ENCODE results near the gene RUNX1. TPM values are rescaled to one million over a fixed set of nuclear protein-coding genes. Genes with fewer than 3 reads are reported as not detected.
A peak's percentile ranks its signal among the peaks of the same experiment; 100 is the strongest.
"Not testable (repeated sequence)": the region's sequence is repeated elsewhere in the genome, so short reads cannot be mapped to it uniquely, and the experiment has no call there.

RUNX1 gene
- total RNA-seq, 1 experiment from 2014 or later, result 2.2 TPM

DNA sequence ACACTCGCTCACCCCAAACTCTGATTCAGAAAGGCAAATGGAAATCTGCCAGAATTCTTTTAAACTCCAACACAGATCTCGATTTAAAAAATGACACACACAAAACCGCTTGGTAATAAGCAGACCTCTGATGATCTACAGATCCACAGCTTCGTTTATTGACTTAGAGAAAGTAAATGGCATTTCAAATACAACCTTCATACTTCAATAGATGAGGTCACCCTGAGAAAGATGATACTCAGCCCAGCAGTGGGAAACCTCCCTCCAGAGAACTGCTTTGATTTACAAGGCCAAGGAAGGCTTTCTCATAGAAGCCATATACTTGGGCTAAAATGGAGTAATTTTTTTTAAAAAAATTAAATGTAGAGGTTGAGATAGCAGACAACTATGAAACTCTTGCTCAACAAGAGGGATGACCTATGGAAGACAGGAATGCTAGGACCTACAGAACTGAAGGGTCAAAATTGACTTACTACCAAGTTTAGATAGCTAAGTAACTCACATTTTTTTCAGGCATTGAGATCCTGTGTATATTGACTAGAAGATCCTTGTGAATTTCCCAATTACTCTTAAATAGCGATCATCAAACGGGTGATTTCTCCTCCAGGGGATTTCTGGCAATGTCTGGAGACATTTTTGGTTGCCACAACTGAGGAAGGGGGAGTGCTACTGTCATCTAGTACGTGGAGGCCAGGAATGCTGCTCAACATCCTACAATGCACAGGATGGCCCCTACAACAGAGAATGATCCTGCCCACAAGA is 236.4 kb downstream of the RUNX1 start:
- H3K36me3 ChIP-seq, result peaks cover 67% of the 10 kb centered on the region
- peak; percentile 61 for DNase-seq
- H3K9me3 ChIP-seq, result no peaks in the 10 kb centered on the region
- H3K4me3 ChIP-seq, result no peak overlapping the region
- H3K27me3 ChIP-seq, result no peaks in the 10 kb centered on the region

DNA sequence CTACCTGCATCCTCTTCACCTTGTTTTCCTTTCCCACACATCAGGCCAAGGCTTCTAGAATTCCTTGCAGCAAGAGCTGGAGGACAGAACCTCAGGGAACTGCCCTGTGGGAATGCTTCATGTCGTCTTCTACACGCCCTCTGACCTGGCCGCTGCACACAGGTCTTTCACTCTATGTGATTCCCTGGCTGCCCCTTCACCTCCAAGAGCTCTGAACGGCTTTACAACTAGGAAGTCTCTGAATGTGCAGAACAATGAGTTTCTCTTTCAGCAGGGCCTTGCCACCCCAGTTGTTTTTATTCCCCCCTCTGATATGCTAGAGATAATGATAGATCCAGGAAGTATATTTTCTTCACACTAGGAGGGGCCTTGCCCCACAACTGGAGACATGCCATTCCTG is 237.7 kb downstream of the RUNX1 start:
- H3K36me3 ChIP-seq, result peaks cover 70% of the 10 kb centered on the region
- DNase-seq, result no peak
- no peak overlapping the region for H3K4me3 ChIP-seq
- no peaks in the 10 kb centered on the region for H3K27me3 ChIP-seq
- peaks cover 10% of the 10 kb centered on the region for H3K9me3 ChIP-seq

DNA sequence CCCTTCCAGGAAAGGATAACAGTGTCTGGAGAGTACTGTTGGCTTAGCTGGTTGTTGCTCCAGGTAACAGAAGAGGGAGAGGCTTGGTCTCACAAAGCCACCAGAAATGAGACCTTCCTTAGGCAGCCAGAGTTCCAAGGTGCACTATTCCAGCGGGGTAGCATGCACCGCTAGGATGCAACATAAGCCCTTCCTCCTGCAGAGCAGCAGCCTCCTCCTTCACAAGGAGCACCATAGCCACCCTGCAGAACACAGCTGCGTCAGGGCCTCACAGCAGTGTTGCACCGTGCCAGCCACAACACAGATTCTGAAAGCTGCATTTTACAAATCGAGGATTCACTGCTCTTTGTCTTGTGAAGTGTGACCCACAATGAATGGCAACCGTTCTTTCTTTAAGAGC is 238.3 kb downstream of the RUNX1 start:
- Histone ChIP-seq H3K4me3 (no peak overlapping the region), H3K9me3 (peaks cover 15% of the 10 kb centered on the region), H3K27me3 (no peaks in the 10 kb centered on the region), H3K36me3 (peaks cover 70% of the 10 kb centered on the region)
- no peak for DNase-seq

DNA sequence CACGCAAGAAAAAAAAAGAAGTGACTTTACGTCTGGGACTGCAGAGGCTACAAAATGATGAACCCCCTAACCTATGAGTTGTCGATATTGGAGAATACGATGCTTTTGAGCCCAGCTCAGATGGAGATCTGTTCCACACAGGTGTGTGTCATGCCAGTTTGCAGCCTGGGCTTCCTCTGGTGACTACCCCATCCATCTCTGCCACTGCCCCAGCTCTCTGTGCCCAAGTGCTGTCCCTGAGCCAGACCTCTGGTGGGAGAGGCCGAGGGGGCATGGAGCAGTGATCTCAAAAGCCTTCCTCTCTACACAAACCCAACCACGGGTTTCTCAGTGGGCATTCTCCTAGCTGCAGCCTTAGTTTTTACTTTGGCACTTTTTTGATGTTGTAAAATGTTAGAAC is 239.3 kb downstream of the RUNX1 start:
- no peak for DNase-seq
- Histone ChIP-seq H3K27me3 (no peaks in the 10 kb centered on the region), H3K36me3 (peaks cover 74% of the 10 kb centered on the region), H3K4me3 (no peak overlapping the region), H3K9me3 (peaks cover 25% of the 10 kb centered on the region)

DNA sequence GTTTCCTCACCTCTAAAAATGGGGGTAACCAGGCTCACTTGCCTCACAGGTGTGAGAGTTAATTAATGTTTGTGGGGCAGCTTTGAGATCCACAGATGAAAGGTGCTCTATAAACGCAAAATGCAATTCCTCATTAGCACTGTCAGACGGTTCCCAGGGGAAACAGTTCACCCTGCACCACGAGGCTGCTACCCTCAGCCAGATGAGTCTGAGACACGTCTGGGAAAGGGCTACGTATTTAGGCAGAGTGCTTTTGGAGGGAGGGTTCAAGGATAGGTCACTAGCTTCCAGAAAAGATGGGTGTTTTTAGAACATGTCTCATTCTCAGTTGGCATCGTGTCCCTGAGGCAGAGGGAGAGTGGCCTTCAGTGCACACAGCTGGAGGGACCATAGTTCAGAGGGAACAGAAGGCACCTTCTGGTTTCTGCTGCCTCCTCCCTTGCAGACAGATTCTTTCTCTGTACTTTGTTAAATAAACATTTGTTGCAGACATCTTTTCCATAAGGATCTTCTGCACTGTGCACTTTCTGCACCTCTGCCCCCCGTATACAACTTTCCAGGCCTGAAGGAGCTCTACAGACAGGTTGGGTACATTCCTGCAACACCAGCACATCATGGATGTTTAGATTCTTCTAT is 240.4 kb downstream of the RUNX1 start:
- DNase-seq, result peak; percentile 49
- no peaks in the 10 kb centered on the region for H3K27me3 ChIP-seq
- H3K9me3 ChIP-seq, result peaks cover 25% of the 10 kb centered on the region
- peaks cover 76% of the 10 kb centered on the region for H3K36me3 ChIP-seq
- H3K4me3 ChIP-seq, result no peak overlapping the region

DNA sequence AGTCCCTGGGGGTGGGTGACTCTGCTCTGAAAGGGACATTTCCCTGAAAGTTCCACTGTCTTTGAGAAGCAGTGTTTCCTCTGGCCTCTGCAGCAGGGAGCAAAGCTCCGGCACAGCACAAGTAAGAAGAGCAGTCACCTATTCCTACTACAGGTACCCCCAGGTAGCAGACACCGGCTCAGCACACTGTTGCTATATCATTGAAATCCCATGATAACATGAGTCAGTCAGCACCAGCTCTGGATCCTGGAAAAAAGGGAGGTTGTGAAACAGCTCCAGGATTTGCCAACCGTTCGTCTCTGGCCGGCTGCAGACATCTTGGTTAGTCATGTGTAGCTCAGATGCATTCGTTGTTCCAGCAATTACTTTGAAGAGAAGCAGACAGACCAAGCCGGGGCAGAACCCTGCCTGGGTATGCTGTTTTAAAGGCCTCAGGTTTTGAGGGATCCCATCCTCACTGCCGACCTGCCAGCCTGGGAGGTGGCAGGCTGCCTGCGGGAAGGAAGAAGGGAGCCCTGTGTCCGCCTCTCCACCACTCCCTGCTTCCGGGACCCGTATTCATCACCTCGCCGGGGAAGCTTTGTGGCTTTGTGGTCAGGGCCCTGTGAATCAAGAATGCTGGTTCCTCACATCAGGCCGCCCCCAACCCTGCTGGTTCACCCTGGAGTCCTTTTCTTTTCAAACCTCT is 241.1 kb downstream of the RUNX1 start:
- Histone ChIP-seq H3K9me3 (peaks cover 25% of the 10 kb centered on the region), H3K36me3 (peaks cover 76% of the 10 kb centered on the region), H3K27me3 (no peaks in the 10 kb centered on the region), H3K4me3 (no peak overlapping the region)
- DNase-seq, result peak; percentile 81

DNA sequence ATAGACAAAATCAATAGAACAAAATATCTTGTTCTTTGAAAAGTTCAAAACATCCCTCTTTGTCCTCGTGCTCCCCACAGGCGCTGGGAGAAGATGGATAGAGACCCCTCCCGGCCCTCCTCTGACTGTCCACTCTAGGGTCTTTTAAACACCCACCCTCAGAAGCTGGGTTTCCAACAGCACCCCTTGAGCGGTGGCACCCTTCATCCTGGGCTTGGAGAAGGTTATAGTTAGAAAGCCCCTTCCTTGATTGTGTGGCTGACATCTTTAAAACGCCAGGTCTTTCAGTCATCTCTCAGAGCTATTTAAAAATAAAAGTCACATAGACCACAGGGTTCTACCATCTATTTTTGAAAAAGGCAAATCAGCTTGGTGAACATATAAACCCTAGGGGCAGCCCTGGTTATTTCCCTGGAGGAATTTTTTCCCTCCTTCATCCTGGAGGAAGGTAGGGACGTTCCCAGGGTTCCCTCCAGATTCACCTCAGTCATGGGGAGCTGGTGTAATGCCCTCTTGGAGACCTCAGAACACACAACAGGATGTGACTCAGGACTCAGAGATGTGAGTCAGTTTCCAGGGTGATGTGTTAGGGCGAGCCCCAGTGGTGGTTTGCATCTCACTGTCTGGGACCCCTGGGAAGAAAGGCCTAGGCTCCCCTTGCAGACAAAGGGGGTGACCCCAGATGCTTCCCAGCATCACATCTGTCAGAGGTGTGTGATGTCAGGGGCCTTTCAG is 241.8 kb downstream of the RUNX1 start:
- H3K27me3 ChIP-seq, result no peaks in the 10 kb centered on the region
- DNase-seq, result peak; percentile 79
- peaks cover 25% of the 10 kb centered on the region for H3K9me3 ChIP-seq
- no peak overlapping the region for H3K4me3 ChIP-seq
- H3K36me3 ChIP-seq, result peaks cover 80% of the 10 kb centered on the region

DNA sequence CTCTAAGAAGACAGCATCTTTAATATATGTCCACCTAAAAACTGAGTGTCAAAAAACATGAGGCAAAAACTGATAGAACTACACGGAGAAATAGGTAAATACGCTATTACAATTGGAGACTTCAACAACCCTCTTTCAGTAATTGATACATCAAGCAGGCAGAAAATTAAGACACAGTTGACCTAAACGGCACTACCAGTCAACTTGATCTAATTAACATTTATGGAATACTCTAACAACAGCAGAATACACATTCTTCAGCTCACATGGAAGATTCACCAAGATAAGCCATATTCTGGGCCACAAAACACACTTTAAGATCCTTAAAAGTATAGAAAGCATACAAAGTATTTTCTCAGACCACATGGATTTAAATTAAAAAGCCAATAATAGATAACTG is 242.7 kb downstream of the RUNX1 start:
- H3K4me3 ChIP-seq, result no peak overlapping the region
- H3K9me3 ChIP-seq, result peaks cover 25% of the 10 kb centered on the region
- no peaks in the 10 kb centered on the region for H3K27me3 ChIP-seq
- no peak for DNase-seq
- H3K36me3 ChIP-seq, result peaks cover 76% of the 10 kb centered on the region

DNA sequence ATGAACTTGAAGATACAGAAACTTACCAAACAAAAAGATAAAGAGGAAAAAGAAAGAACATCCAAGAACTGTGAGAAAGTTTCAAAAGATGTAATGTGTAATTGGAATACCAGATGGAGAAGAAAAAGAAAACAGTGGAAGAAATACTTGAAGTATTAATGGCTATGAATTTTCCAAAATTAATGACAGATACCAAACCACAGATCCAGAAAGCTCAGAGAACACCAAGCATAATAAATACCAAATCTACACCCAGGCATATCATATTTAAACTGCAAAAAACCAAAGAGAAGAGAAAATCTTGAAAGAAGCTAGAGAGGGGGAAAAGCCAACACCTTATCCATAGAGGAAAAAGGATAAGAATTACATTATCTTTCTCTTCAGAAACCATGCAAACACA is 243.9 kb downstream of the RUNX1 start:
- DNase-seq, result no peak
- Histone ChIP-seq H3K4me3 (no peak overlapping the region), H3K36me3 (peaks cover 76% of the 10 kb centered on the region)

DNA sequence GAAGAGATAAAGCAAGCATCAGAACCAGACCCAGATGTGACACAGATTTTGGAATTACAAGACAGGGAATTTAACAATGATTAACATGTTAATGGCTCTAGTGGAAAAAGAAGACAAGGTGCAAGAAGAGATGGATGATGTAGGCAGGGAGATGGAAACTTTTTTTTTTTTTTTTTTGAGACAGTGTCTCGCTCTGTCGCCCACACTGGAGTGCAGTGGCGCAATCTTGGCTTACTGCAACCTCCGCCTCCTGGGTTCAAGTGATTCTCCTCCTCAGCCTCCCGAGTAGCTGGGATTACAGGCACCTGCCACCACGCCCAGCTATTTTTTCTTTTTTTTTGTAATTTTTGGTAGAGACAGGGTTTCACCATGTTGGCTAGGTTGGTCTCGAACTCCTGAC is 244.5 kb downstream of the RUNX1 start:
- not testable (repeated sequence) for DNase-seq, H3K27me3 ChIP-seq, H3K4me3 ChIP-seq
- H3K9me3 ChIP-seq, result peaks cover 25% of the 10 kb centered on the region
- H3K36me3 ChIP-seq, result peaks cover 80% of the 10 kb centered on the region

More for the DNA sequence above, 243.9 kb downstream of the RUNX1 start:
- Histone ChIP-seq H3K27me3 (no peaks in the 10 kb centered on the region), H3K9me3 (peaks cover 25% of the 10 kb centered on the region)

DNA sequence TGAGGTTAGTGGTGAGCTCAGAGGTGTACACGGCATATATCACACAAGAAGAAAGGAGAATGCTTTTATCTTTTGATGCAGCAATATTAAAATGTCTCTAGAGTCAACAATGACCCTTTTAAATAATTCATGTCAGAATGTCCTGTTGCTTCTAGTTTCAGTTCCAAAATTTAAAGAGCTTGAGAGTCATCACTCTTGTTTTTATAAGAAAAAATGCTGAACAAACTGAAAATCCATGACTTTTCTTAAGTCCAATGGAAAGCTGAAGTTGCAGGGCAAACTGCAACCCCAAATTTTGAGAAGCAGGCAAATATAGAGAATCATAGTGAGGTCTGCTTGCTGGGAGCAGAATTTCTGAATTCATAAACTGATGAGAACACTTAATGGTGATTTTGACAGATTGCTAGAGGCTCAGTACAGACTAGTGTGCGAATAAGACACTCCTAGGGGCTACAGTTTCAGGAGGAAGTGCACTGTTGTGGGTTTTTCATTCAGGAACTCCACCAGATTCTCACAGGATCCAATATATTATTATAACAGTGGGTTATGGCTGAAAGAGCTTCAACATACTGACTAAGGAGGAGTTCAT is 245.2 kb downstream of the RUNX1 start:
- no peak for DNase-seq
- no peaks in the 10 kb centered on the region for H3K27me3 ChIP-seq
- no peak overlapping the region for H3K4me3 ChIP-seq
- H3K36me3 ChIP-seq, result peaks cover 79% of the 10 kb centered on the region
- peaks cover 25% of the 10 kb centered on the region for H3K9me3 ChIP-seq

DNA sequence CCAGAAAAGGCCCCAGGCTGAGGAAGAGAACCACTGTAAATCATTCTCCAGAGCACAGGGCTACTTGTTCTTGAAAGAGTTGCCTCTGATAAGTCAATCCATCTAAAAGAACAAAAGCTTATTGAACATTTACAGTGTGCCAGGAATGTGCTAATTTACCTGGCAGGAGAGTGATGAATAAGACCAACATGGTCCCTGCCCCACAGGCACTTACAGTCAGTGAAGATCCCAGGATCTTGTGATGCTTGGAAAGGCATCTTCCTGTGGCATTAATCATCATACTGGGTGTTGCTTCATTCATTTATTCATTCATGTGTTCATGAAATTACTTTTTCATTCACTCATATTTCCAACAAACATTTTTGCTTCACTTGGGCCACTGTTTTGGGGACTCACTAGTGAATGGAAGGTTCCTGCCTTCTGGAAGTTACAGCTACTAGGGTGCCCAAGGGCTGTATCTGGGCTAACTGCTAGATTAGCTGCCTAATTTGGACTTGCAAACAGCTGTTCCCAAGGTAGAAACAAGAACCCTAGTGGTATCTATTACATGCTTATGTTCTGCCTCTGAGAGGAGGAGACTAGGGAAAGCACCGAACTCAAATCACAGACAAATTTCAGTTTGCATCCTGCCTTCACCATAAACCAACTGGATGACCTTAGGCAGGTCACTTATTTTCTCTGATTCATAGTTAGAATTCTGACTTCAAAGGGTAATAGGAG is 246.8 kb downstream of the RUNX1 start:
- Histone ChIP-seq H3K4me3 (no peak overlapping the region), H3K36me3 (peaks cover 86% of the 10 kb centered on the region), H3K9me3 (peaks cover 25% of the 10 kb centered on the region), H3K27me3 (no peaks in the 10 kb centered on the region)
- no peak for DNase-seq

DNA sequence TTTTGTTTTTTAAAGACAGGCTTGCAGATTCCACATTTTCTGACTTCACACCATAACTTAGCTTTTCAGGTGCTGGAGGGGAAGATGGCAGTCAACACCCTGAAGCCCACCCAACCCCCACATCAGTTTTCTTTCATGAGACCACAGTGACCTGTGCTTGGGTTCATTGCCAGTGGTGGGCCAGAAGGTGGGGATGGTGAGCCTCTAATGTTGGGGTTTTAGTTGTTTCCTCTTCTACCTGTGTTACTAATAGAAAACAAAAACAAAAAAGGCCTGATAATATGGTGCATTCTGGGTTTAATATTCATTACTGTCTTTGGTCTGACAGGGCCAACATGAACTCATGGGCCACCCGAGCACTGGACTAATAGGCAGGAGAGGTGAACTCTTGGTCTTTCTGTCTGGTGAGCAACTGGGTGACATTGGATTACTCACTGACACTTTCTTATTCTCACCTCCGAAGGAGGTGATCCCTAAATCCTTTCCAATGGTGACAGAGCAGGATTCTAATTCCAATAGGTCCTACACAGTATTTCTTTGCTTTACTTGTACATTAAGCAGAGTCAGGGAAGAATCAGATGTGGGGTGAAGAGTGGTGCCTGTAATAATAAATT is 247.5 kb downstream of the RUNX1 start:
- no peak for DNase-seq
- H3K27me3 ChIP-seq, result no peaks in the 10 kb centered on the region
- H3K9me3 ChIP-seq, result peaks cover 18% of the 10 kb centered on the region
- H3K4me3 ChIP-seq, result no peak overlapping the region
- peaks cover 86% of the 10 kb centered on the region for H3K36me3 ChIP-seq

DNA sequence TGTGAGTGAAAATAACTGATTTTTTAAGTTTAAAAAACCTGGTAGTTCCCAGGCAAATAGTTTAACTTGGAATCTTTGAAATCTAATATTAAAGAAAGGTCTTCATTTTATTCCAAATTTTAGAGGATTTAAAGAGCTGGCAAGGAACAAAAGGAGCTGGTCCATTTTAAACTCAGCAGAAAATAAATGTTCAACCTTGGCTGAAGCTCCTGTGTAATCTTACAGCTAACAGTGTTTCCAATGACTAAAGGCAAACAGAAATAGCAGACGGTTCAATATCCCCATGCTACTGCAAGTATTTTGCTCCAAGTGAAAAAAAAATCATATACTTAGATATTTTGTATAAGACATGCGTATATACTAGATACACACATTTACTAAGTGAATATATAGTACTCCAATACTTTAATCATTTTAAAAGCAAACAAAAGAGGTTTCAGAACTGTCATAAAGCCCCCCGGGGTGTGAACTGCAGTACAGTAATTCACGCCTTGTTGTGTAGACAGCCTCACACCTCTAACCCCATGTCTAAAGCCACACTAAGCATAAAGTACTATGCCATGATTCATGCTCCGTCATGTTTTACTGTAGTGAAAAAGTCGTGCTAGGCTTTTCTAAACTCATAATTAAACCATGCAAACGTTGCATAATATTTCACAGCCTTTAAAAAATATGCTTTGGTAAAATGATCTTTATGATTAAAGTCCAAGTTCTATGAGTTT is 248.1 kb downstream of the RUNX1 start:
- H3K27me3 ChIP-seq, result no peaks in the 10 kb centered on the region
- H3K9me3 ChIP-seq, result peaks cover 11% of the 10 kb centered on the region
- no peak overlapping the region for H3K4me3 ChIP-seq
- peaks cover 86% of the 10 kb centered on the region for H3K36me3 ChIP-seq
- DNase-seq, result no peak

DNA sequence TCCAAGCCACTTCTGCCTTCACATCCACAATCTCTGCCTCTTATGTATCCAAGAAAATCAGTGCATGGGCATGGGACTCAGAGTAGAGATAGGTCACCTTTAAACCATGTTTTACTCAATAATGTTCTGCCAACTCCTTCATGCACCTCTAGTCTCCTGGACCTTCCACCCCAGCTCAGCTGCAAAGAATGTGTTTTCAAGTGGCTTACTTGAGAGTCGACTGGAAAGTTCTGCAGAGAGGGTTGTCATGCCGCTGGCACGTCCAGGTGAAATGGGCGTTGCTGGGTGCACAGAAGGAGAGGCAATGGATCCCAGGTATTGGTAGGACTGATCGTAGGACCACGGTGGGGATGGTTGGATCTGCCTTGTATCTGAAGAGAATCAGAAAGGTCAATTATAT is 250.0 kb downstream of the RUNX1 start:
- H3K27me3 ChIP-seq, result no peaks in the 10 kb centered on the region
- no peak overlapping the region for H3K4me3 ChIP-seq
- peaks cover 89% of the 10 kb centered on the region for H3K36me3 ChIP-seq
- H3K9me3 ChIP-seq, result no peaks in the 10 kb centered on the region
- DNase-seq, result no peak
